HG03439 (cell line): ENCODE results near the gene XG.

ENCODE experiments used
- ATAC-seq: cut with Tn5 transposase; IDR thresholded peaks from one replicate; pipeline ENCODE4 v1.9.1; 2021; ENCODE audit warnings: mild to moderate bottlenecking, moderate library complexity; ENCODE audit not compliant: unreplicated experiment

XG gene

DNA sequence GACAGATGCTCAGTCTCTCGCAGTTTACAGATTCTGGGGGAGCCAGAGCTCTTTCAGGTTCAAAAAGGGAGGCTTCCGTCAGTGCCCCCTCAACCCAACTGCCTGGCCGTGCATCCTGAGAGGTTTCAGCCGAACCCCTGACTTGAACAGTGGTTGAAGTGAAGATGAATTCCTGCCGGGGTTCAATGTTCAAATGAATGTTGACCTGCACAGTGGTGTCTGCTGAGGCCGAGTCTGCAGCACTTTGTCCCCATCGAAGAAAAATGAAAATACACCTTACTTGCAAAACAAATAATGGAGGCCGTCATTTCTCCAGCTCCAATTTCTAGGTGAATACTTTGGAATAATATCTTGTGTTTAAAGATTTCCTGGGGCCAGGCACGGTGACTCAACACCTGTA, 110.6 kb downstream of the XG start:
- no peak for ATAC-seq

DNA sequence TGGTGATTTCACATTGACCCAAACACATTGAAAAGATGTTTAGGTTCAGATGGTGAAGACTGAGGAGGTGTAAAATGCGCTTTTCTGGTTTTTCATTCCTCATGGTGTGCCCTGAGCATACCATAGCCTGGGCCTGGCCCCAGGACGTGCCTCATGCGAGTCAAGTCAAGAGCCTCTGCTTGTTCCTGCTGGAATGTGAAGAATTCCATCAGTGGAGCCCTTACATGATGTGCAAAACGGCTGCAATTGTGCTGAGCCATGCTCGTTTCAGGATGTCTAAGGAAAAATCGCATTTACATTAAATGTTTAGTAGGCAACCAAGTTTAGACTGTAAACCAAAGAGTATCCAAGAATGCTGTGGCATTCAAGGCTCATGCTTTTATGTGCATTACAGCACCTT, 111.8 kb downstream of the XG start:
- ATAC-seq, result no peak
